Suppressor macrophage (primary cell): ENCODE results near the gene TBL1X.
A peak's percentile ranks its signal among the peaks of the same experiment; 100 is the strongest.

Source experiments
- DNase-seq, 4 experiments: peaks; one replicate each; pipeline ENCODE4 v3.0.0-alpha.2; 2020 to 2022

The TBL1X gene

DNA sequence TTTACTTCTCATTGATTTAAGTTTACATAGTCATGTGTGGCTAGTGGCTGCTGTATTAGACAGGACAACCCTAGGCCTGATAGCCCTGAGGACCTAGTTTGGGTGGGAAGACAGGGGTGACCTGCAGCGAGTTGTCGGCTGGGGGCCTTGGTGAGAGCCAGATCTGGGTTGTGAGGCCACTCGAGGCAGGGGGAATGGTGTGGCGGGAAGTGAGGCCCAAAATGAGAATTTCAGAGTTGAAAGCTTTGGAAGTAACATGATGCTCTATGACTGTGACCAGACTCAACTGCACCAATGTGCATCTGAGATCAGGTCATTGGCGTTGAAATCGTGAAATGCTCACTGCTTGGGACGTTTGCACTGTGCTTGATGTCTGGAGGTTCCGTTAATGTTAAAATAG lies 72.9 kb downstream of the TBL1X start:
- DNase-seq, result no peak

DNA sequence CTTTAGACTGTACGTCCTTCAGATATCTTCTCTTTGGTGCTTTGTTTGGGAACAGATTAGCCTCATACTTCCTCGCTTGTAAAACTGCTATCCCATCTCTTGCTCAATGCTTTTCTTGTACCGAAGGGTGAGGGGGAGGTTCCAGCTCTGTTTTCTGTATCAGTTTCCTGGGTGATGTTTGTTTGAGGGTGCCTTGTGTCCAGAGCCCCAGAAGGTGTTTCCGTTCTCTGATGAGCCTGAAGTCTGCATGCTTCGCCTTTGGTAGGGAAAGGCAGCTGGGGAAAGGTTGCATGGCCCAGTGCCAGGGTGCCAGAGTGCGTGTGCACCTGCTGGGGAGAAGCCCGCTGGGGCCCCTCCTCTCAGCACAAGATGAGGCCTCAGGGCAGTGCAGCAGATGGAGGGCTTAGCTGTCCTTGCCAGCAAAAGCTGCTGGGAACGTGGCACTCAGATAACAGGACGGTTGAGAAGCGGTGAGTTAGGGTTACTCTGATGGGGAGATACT lies 73.7 kb downstream of the TBL1X start:
- no peak for DNase-seq

DNA sequence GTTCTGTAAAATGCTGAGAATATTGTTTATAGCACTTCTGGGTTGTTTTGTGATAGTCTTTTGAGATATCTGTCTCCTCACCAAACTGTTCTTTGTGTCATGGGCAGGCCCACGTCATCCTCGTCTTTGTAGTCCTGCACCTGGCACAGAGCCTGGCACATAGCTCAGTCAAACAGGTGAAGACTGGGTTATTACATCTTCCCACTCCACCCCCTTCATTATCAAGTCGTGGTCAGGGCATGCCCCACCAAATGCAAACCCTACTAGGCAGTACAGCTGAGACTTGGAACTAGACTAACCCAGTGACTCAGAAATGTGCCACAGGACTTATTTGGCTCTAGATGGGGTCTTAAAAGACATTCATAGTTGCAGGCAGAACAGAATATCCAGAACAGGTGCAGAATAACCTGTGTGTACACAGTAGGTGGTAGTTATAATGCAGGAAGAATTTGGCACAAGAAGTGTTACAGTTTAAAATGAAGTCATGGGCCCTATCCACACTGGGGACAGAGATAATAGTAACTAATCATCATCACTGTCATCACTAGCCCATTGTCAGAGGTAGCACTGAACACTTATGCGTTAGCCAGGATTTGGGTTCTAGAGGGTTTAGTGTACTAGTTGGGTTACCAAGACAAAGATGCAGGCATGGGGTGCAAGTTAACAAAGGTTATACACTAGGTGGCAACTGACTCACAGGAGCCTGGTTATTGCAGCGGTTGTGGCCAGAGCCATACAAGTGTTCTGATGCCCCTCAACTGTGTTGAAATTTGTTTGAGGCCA lies 74.9 kb downstream of the TBL1X start:
- DNase-seq, result no peak

GRCh38 chrX:9542106-9542760 lies 77.4 kb downstream of the TBL1X start:
- DNase-seq, result no peak

DNA sequence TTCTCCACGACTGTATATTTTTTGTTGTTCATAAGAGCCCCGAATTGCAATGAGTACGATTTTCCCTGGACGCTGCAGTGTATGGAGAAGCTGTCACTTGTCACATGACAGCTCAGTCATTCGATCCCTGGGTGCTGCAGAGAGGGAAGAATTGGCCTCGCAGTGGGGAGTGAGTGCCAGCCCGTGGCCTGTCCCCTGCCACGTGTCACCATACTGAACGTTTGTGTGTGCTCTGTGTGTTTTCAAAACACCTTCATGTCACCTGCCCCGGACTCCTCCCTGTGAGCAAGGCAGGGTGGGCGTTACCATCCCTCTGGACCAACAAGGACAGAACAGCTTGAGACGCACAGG lies 77.9 kb downstream of the TBL1X start:
- no peak for DNase-seq

DNA sequence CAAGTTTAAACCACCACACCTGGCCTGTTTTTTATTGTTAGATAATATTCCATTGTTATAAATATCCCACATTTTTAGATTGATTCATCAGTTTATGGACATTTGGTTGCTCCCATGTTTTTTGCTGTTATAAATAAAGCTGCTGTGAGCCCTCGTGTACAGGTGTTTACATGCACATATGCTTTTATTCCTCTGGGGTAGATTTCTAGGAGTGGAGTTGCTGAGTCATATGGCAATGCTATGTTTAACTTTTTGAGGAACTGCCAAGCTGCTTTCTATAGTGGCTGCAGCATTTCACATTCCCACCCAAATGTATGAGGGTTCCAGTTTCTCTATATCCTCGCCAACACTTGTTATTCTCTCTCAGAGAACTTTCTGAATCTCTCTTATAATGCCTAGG lies 90.5 kb downstream of the TBL1X start:
- DNase-seq, result peak in 2 of 4 experiments; percentile 24 to 37

- DNase-seq, result peak in 2 of 4 experiments; percentile 2 to 36
These were observed 92.2 kb downstream of the TBL1X start for GRCh38 chrX:9557091-9557490.

GRCh38 chrX:9557521-9557920 lies 92.7 kb downstream of the TBL1X start:
- no peak for DNase-seq

- DNase-seq, result peak in 2 of 4 experiments; percentile 1 to 10
These were observed 93.8 kb downstream of the TBL1X start for GRCh38 chrX:9558615-9559014.

DNA sequence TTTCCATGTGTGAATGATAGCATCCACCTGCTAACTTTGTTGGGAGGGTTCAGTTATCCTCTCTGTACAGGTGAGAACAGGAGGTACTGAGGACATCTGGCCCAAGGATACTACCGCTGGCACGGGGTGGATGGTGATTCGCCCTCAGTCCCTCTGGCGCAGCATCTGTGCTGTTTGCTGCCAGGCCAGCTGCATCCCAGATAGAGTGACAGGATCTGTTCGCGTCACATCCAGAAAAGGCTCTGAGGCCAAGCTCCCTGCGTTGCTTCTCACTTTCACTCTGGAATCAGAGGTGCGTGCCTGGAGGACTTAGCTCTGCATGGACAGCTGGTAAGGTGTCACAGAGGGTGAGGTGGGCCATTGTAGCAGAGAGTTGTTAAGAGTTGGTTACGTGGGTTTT lies 95.4 kb downstream of the TBL1X start:
- no peak for DNase-seq

DNA sequence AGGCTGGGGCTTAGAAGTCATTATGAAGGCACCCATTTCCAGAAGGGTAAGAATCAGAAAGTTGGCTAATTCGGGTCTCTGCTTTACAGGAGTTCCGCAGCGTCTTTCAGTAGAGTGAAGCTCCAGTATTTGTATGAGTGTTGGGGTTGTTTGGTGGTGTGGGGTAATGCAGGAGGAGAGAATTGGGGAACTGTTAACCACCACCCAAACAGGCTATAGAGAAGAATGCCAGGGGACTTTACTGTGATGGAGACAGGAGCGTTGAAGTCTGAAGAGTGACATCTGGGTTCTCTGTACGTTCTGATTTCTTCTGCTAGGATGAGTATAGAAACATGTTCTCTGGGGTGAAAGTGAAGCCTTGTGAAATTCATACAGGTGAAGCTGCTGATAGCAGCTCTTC lies 96.3 kb downstream of the TBL1X start:
- DNase-seq, result no peak

DNA sequence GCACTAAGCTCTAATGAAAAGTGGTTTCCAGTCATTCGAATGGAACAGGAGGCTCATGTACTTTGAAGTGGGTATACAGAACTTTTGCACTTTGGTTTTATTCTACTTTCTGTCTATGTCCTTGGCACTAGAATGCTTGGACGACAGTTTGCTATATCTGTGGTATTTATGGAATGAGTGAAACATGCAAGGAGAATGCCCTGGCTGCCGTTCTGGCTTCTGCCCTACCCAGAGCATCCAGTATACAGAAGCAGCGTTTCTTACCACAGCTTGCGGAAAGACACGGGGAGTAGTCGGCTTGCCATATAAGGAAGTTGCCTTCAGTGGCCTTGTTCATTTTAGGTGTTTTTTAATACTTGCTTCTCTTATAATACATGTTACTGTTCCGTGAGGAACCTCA lies 98.0 kb downstream of the TBL1X start:
- no peak for DNase-seq

DNA sequence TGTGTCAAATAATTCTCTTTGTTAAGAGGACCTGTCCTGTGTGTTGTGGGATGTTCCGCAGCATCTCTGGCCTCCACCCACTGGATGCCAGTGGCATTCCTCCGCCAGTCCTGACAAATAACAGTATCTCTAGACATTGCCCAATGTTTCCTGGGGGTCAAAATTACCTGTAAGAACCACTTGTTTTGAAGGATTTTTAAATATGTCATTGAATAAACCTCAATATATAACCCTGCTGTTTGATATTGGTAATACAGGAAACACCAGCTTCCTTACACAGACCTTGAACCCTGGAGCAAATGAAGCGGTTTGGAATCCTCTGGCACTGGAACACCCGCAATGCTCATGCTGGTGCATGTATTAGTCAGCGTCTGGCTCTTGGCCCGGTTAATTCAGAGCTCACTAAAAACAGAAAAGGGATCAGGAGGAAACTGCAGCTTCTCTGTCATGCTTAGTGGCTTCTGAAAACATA lies 101.3 kb downstream of the TBL1X start:
- peak; percentile 8 to 42 (median 35) for DNase-seq

GRCh38 chrX:9569876-9570301 lies 105.0 kb downstream of the TBL1X start:
- no peak for DNase-seq

GRCh38 chrX:9573282-9574106 lies 108.6 kb downstream of the TBL1X start:
- DNase-seq, result no peak

- DNase-seq, result no peak
These were observed 111.2 kb downstream of the TBL1X start for GRCh38 chrX:9576059-9576458.

GRCh38 chrX:9577555-9577954 lies 112.7 kb downstream of the TBL1X start:
- no peak for DNase-seq

GRCh38 chrX:9578083-9578779 lies 113.4 kb downstream of the TBL1X start:
- DNase-seq, result no peak

GRCh38 chrX:9581771-9582385 lies 117.0 kb downstream of the TBL1X start:
- no peak for DNase-seq

GRCh38 chrX:9582956-9583355 lies 118.1 kb downstream of the TBL1X start:
- DNase-seq, result no peak

GRCh38 chrX:9586992-9587392 lies 122.1 kb downstream of the TBL1X start:
- DNase-seq, result no peak

DNA sequence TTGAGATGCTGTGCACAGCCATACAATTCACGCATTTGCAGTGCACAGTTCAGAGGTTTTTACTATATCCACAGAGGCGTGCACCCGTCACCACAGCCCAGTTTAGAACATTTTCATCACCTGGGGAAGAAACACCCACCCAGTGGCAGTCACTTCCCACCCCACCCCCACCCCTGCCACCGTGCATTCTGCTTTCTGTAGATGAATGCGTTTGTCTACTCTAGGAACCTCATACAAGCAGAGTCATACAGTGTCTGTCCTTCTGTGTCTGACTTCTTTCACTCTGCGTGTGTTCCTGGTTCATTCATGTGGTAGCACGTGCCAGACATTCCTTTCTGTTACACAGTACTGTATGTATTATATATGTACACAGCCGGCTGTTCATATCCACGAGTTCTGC lies 122.8 kb downstream of the TBL1X start:
- DNase-seq, result no peak
